ENCODE results near the gene TNNC2.

Gene TNNC2

GRCh38 chr20:45848969-45849582 lies 22.0 kb upstream of the TNNC2 start:
- TF ChIP-seq MAX (IDR thresholded peaks at IDR 0.05) = no peak
- TF ChIP-seq FOXM1 (IDR thresholded peaks at IDR 0.05; ENCODE audit: borderline replicate concordance, low read depth) = no peak
- TF ChIP-seq NFIC (IDR thresholded peaks at IDR 0.05) = no peak
- TF ChIP-seq USF1 (IDR thresholded peaks at IDR 0.05) = no peak
- TF ChIP-seq ZBTB7A (IDR thresholded peaks at IDR 0.05; ENCODE audit: low read depth) = no peak

GRCh38 chr20:45848421-45848820 lies 21.3 kb upstream of the TNNC2 start:
- TF ChIP-seq YY1 (IDR thresholded peaks at IDR 0.05; ENCODE audit: low read depth) = no peak
- TF ChIP-seq TEAD4 (IDR thresholded peaks at IDR 0.05) = no peak
- no peak for TF ChIP-seq MAX (IDR thresholded peaks at IDR 0.05)
- TF ChIP-seq CEBPB (IDR thresholded peaks at IDR 0.05) = no peak
- TF ChIP-seq EP300 (IDR thresholded peaks at IDR 0.05; ENCODE audit: borderline replicate concordance) = no peak
- no peak for TF ChIP-seq REST (IDR thresholded peaks at IDR 0.05; ENCODE audit: low read depth)
- TF ChIP-seq EGR1 (IDR thresholded peaks at IDR 0.05) = no peak
- no peak for TF ChIP-seq FOXM1 (IDR thresholded peaks at IDR 0.05; ENCODE audit: borderline replicate concordance, low read depth)
- TF ChIP-seq TCF12 (IDR thresholded peaks at IDR 0.05; ENCODE audit: low read depth) = no peak
- TF ChIP-seq TAF1 (IDR thresholded peaks at IDR 0.05; ENCODE audit: low read depth) = no peak
- TF ChIP-seq USF1 (IDR thresholded peaks at IDR 0.05) = no peak
- no peak for TF ChIP-seq ZBTB7A (IDR thresholded peaks at IDR 0.05; ENCODE audit: low read depth)
- TF ChIP-seq CREB1 (IDR thresholded peaks at IDR 0.05; ENCODE audit: low read depth) = no peak
- no peak for TF ChIP-seq RAD21 (IDR thresholded peaks at IDR 0.05; ENCODE audit: low read depth)

- no peak for TF ChIP-seq ZBTB7A (IDR thresholded peaks at IDR 0.05; ENCODE audit: low read depth)
- TF ChIP-seq EGR1 (IDR thresholded peaks at IDR 0.05) = no peak
- no peak for TF ChIP-seq YY1 (IDR thresholded peaks at IDR 0.05; ENCODE audit: low read depth)
- no peak for TF ChIP-seq MAX (IDR thresholded peaks at IDR 0.05)
Observed at GRCh38 chr20:45845452-45845851, 18.3 kb upstream of the TNNC2 start.

- TF ChIP-seq REST (IDR thresholded peaks at IDR 0.05; ENCODE audit: low read depth) = no peak
- TF ChIP-seq YY1 (IDR thresholded peaks at IDR 0.05; ENCODE audit: low read depth) = no peak
- TF ChIP-seq RAD21 (IDR thresholded peaks at IDR 0.05; ENCODE audit: low read depth) = no peak
- TF ChIP-seq FOXM1 (IDR thresholded peaks at IDR 0.05; ENCODE audit: borderline replicate concordance, low read depth) = no peak
- TF ChIP-seq MAX (IDR thresholded peaks at IDR 0.05) = no peak
- TF ChIP-seq CEBPB (IDR thresholded peaks at IDR 0.05) = no peak
- TF ChIP-seq EGR1 (IDR thresholded peaks at IDR 0.05) = no peak
- TF ChIP-seq TAF1 (IDR thresholded peaks at IDR 0.05; ENCODE audit: low read depth) = no peak
- no peak for TF ChIP-seq TCF12 (IDR thresholded peaks at IDR 0.05; ENCODE audit: low read depth)
- TF ChIP-seq NFIC (IDR thresholded peaks at IDR 0.05) = no peak
- no peak for TF ChIP-seq USF1 (IDR thresholded peaks at IDR 0.05)
- TF ChIP-seq ZBTB7A (IDR thresholded peaks at IDR 0.05; ENCODE audit: low read depth) = no peak
- TF ChIP-seq TEAD4 (IDR thresholded peaks at IDR 0.05) = no peak
- TF ChIP-seq CREB1 (IDR thresholded peaks at IDR 0.05; ENCODE audit: low read depth) = no peak
Observed at GRCh38 chr20:45843506-45843905, 16.4 kb upstream of the TNNC2 start.

GRCh38 chr20:45842169-45842812 lies 15.2 kb upstream of the TNNC2 start:
- no peak for TF ChIP-seq YY1 (IDR thresholded peaks at IDR 0.05; ENCODE audit: low read depth)
- no peak for TF ChIP-seq RAD21 (IDR thresholded peaks at IDR 0.05; ENCODE audit: low read depth)
- TF ChIP-seq TCF12 (IDR thresholded peaks at IDR 0.05; ENCODE audit: low read depth) = no peak
- no peak for TF ChIP-seq TAF1 (IDR thresholded peaks at IDR 0.05; ENCODE audit: low read depth)
- TF ChIP-seq CEBPB (IDR thresholded peaks at IDR 0.05) = no peak
- TF ChIP-seq EP300 (IDR thresholded peaks at IDR 0.05; ENCODE audit: borderline replicate concordance) = no peak

Data from Ishikawa (cell line).